ENCODE data around the gene SMIM15. TPM values are rescaled to one million over a fixed set of nuclear protein-coding genes. Genes with fewer than 3 reads are reported as not detected.

SMIM15 gene
- total and polyA plus RNA-seq, 7 donors = 12.2 to 77.0 (median 35.0) TPM

- H3K4me1 ChIP-seq = no peaks in the 10 kb centered on the region
- no peak for DNase-seq
- intact Hi-C loops (cut with DNase I) = no loop called here
- no peaks in the 10 kb centered on the region for H3K27me3 ChIP-seq
- no peak overlapping the region for H3K27ac ChIP-seq
- no peaks in the 10 kb centered on the region for H3K36me3 ChIP-seq
- no peak overlapping the region for H3K4me3 ChIP-seq
- TF ChIP-seq EP300 (IDR thresholded peaks at IDR 0.05) (no peak), POLR2A (IDR thresholded peaks at IDR 0.05) (no peak), CTCF (IDR thresholded peaks at IDR 0.05) (no peak), POLR2AphosphoS5 (IDR thresholded peaks at IDR 0.05) (no peak)
- no peaks in the 10 kb centered on the region for H3K9me3 ChIP-seq
- WGBS, 2 donors = 95 to 97% methylated on average over 1 of the region's 1 CpG
Measured at GRCh38 chr5:61114441-61114840, 47.8 kb downstream of the SMIM15 start.

Other genes starting within 250 kb of the SMIM15 start
- 10 to 100 TPM in 3 of 4 donors, 1 to 10 TPM in 1; 8.8 to 16.4 (median 14.2) TPM for gene ERCC8, start 217.4 kb downstream of the SMIM15 start, total RNA-seq
- 1 to 10 TPM; 5.8 to 8.4 (median 5.8) TPM for gene ERCC8, start 217.4 kb downstream of the SMIM15 start, polyA plus RNA-seq
- 10 to 100 TPM; 33.5 to 45.1 (median 39.9) TPM for gene NDUFAF2, start 217.3 kb downstream of the SMIM15 start, total RNA-seq
- gene NDUFAF2, start 217.3 kb downstream of the SMIM15 start, polyA plus RNA-seq = 10 to 100 TPM; 39.0 to 48.6 (median 43.2) TPM
- gene ZSWIM6, start 169.8 kb upstream of the SMIM15 start, total RNA-seq = 10 to 100 TPM; 11.3 to 17.7 (median 13.3) TPM
- gene ZSWIM6, start 169.8 kb upstream of the SMIM15 start, polyA plus RNA-seq = 1 to 10 TPM; 4.2 to 6.7 (median 5.8) TPM